ENCODE measurements around the gene WDR89.
"Not testable (repeated sequence)": the region's sequence is repeated elsewhere in the genome, so short reads cannot be mapped to it uniquely, and the experiment has no call there.

Gene WDR89

DNA sequence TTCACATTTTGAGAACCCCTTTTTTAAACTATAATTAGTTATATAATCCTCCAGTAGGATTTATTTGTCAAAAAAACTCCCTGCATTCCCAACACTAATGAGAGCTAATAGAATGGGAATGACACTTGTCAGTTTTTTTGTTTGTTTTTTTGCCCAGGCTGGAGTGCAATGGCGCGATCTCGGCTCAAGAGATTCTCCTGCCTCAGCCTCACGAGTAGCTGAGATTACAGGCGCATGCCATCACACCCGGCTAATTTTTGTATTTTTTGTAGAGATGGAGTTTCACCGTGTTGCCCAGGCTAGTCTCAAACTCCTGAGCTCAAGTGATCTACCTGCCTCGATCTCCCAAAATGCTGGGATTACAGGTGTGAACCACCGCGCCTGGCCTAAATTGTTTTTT lies 20.2 kb upstream of the WDR89 start:
- not testable (repeated sequence) for H4K91ac ChIP-seq (ENCODE audit: low read depth, low read length, poor library complexity); H2BK15ac ChIP-seq (ENCODE audit: low read length); H3K9ac ChIP-seq (ENCODE audit: low read depth, low read length, poor library complexity); H3K4ac ChIP-seq (ENCODE audit: low read length); DNase-seq (ENCODE audit: low spot score); H2BK5ac ChIP-seq (ENCODE audit: low read length); H3K4me1 ChIP-seq (ENCODE audit: control insufficient read depth in 2 of 2, insufficient read depth in 1 of 2, low read depth in 1 of 2, low read length in 2 of 2); H3K23ac ChIP-seq (ENCODE audit: low read depth, low read length, poor library complexity); H2AFZ ChIP-seq (ENCODE audit: low read length); H3K27me3 ChIP-seq (ENCODE audit: control insufficient read depth in 3 of 3, insufficient read depth in 3 of 3, low read depth in 1 of 3, low read length in 3 of 3); H3K9me3 ChIP-seq (replicated peaks in 1 of 2; ENCODE audit: control insufficient read depth in 2 of 2, insufficient read depth in 1 of 2, low read depth in 1 of 2, low read length in 2 of 2); H3K14ac ChIP-seq (ENCODE audit: low read length); H2AK5ac ChIP-seq (ENCODE audit: low read depth, low read length); H3K36me3 ChIP-seq (replicated peaks in 1 of 2; ENCODE audit: control insufficient read depth in 2 of 2, insufficient read depth in 2 of 2, low read length in 2 of 2); H3K79me1 ChIP-seq (ENCODE audit: low read depth, low read length); H2BK12ac ChIP-seq (ENCODE audit: low read length); H3K27ac ChIP-seq (replicated peaks; ENCODE audit: low read length); H2BK120ac ChIP-seq (ENCODE audit: low read depth, low read length); H3K4me3 ChIP-seq (ENCODE audit: low read length in 2 of 2); H4K8ac ChIP-seq (ENCODE audit: low read depth, low read length); H3K4me2 ChIP-seq (ENCODE audit: insufficient read depth, low read length, poor library complexity, severe bottlenecking); H3K18ac ChIP-seq (ENCODE audit: low read length)
- no CpG with 5 or more reads among the region's 10 CpGs for WGBS, 2 donors (ENCODE audit: extremely low coverage in 2 of 2, insufficient read length in 2 of 2, insufficient replicate concordance in 1 of 2)

DNA sequence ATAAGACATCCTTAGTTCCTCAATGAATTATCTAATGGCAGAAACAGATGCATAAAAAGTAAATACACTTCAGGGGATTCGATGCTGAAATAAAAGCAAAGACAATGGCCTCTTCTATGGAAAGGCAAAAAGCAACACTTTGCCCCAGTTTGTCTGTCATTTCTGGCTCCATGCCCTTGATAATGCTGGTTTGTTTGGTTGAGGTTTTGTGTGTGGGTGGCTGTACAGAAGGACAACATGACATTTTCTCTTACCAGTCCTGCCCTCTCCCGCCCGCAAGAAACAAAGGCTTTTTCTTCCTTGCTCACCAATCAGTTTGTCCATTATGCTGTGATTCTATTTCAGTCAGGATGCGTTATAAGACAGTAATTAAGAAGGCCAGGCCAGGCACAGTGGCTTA lies 18.1 kb upstream of the WDR89 start:
- DNase-seq (ENCODE audit: low spot score), result no peak
- no peak overlapping the region for H2BK120ac ChIP-seq (ENCODE audit: low read depth, low read length)
- no peak overlapping the region for H3K4ac ChIP-seq (ENCODE audit: low read length)
- H3K4me3 ChIP-seq (ENCODE audit: low read length in 2 of 2), result no peak overlapping the region
- H3K9ac ChIP-seq (ENCODE audit: low read depth, low read length, poor library complexity), result no peak overlapping the region
- H3K79me1 ChIP-seq (ENCODE audit: low read depth, low read length), result no peaks in the 10 kb centered on the region
- no peaks in the 10 kb centered on the region for H3K36me3 ChIP-seq (replicated peaks in 1 of 2; ENCODE audit: control insufficient read depth in 2 of 2, insufficient read depth in 2 of 2, low read length in 2 of 2)
- H2BK5ac ChIP-seq (ENCODE audit: low read length), result no peak overlapping the region
- no peak overlapping the region for H2BK15ac ChIP-seq (ENCODE audit: low read length)
- no peak overlapping the region for H4K8ac ChIP-seq (ENCODE audit: low read depth, low read length)
- no peak overlapping the region for H3K23ac ChIP-seq (ENCODE audit: low read depth, low read length, poor library complexity)
- no peak overlapping the region for H2AFZ ChIP-seq (ENCODE audit: low read length)
- no peak overlapping the region for H3K18ac ChIP-seq (ENCODE audit: low read length)
- H3K27ac ChIP-seq (replicated peaks; ENCODE audit: low read length), result no peak overlapping the region
- H3K27me3 ChIP-seq (ENCODE audit: control insufficient read depth in 3 of 3, insufficient read depth in 3 of 3, low read depth in 1 of 3, low read length in 3 of 3), result no peaks in the 10 kb centered on the region
- H4K91ac ChIP-seq (ENCODE audit: low read depth, low read length, poor library complexity), result no peak overlapping the region
- H3K4me1 ChIP-seq (ENCODE audit: control insufficient read depth in 2 of 2, insufficient read depth in 1 of 2, low read depth in 1 of 2, low read length in 2 of 2), result no peaks in the 10 kb centered on the region
- H2AK5ac ChIP-seq (ENCODE audit: low read depth, low read length), result no peak overlapping the region
- no peak overlapping the region for H2BK12ac ChIP-seq (ENCODE audit: low read length)
- WGBS, 2 donors (ENCODE audit: extremely low coverage in 2 of 2, insufficient read length in 2 of 2, insufficient replicate concordance in 1 of 2), result no CpG with 5 or more reads among the region's 4 CpGs
- no peak overlapping the region for H3K4me2 ChIP-seq (ENCODE audit: insufficient read depth, low read length, poor library complexity, severe bottlenecking)
- H3K9me3 ChIP-seq (replicated peaks in 1 of 2; ENCODE audit: control insufficient read depth in 2 of 2, insufficient read depth in 1 of 2, low read depth in 1 of 2, low read length in 2 of 2), result peaks cover 0 to 6% of the 10 kb centered on the region in 2 donors
- H3K14ac ChIP-seq (ENCODE audit: low read length), result no peak overlapping the region

DNA sequence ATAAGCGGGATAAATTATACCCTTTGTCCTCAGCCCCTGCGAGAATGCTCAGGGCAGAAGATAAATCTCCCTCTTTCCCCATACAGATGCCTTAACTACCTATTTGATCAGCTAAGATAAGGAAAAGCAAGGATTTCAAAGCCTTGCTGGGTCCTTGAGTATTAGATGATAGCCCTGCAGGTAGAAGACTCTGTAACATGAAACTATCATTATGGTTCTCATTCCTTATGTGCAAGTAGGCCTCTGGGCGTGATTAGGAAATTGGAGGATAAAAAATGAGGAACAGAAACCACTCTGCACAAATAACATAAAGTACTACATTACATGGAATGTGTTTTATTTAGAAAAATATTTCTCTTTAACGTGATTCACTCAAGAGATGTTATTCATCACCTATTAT lies 14.5 kb upstream of the WDR89 start:
- no peak overlapping the region for H2BK15ac ChIP-seq (ENCODE audit: low read length)
- WGBS, 2 donors (ENCODE audit: extremely low coverage in 2 of 2, insufficient read length in 2 of 2, insufficient replicate concordance in 1 of 2), result no CpG with 5 or more reads among the region's 4 CpGs
- DNase-seq (ENCODE audit: low spot score), result no peak

DNA sequence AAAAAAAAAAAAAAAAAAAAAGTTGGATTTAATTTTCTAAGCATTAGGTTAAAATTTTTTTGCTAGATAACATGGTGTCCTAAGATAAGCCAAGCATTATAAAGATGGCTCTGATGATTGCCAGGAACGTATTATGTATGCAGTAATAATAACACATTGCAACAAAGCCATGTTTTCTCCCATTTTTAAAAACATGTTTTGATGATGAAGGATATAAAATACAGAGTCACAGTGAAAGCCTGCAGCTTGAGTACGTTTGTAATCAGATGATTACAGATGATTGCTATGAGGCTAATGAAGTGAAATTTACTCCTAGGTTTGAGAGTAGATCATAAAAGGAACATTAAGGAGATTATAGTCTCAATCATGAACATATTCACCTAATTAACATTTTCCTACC lies 13.3 kb upstream of the WDR89 start:
- no peak overlapping the region for H2AK5ac ChIP-seq (ENCODE audit: low read depth, low read length)
- H3K9ac ChIP-seq (ENCODE audit: low read depth, low read length, poor library complexity), result no peak overlapping the region
- H2BK15ac ChIP-seq (ENCODE audit: low read length), result no peak overlapping the region
- H4K8ac ChIP-seq (ENCODE audit: low read depth, low read length), result no peak overlapping the region
- H3K9me3 ChIP-seq (replicated peaks in 1 of 2; ENCODE audit: control insufficient read depth in 2 of 2, insufficient read depth in 1 of 2, low read depth in 1 of 2, low read length in 2 of 2), result no peaks in the 10 kb centered on the region
- H2BK12ac ChIP-seq (ENCODE audit: low read length), result no peak overlapping the region
- no peak overlapping the region for H3K4me2 ChIP-seq (ENCODE audit: insufficient read depth, low read length, poor library complexity, severe bottlenecking)
- H2BK5ac ChIP-seq (ENCODE audit: low read length), result no peak overlapping the region
- H3K14ac ChIP-seq (ENCODE audit: low read length), result no peak overlapping the region
- DNase-seq (ENCODE audit: low spot score), result no peak
- no peaks in the 10 kb centered on the region for H3K36me3 ChIP-seq (replicated peaks in 1 of 2; ENCODE audit: control insufficient read depth in 2 of 2, insufficient read depth in 2 of 2, low read length in 2 of 2)
- no peak overlapping the region for H3K27ac ChIP-seq (replicated peaks; ENCODE audit: low read length)
- no peaks in the 10 kb centered on the region for H3K27me3 ChIP-seq (ENCODE audit: control insufficient read depth in 3 of 3, insufficient read depth in 3 of 3, low read depth in 1 of 3, low read length in 3 of 3)
- no peak overlapping the region for H4K91ac ChIP-seq (ENCODE audit: low read depth, low read length, poor library complexity)
- no peak overlapping the region for H3K23ac ChIP-seq (ENCODE audit: low read depth, low read length, poor library complexity)
- H3K4me1 ChIP-seq (ENCODE audit: control insufficient read depth in 2 of 2, insufficient read depth in 1 of 2, low read depth in 1 of 2, low read length in 2 of 2), result no peaks in the 10 kb centered on the region
- no peak overlapping the region for H2BK120ac ChIP-seq (ENCODE audit: low read depth, low read length)
- WGBS, 2 donors (ENCODE audit: extremely low coverage in 2 of 2, insufficient read length in 2 of 2, insufficient replicate concordance in 1 of 2), result no CpG with 5 or more reads among the region's 2 CpGs
- no peak overlapping the region for H3K18ac ChIP-seq (ENCODE audit: low read length)
- no peaks in the 10 kb centered on the region for H3K79me1 ChIP-seq (ENCODE audit: low read depth, low read length)
- H2AFZ ChIP-seq (ENCODE audit: low read length), result no peak overlapping the region
- H3K4me3 ChIP-seq (ENCODE audit: low read length in 2 of 2), result no peak overlapping the region
- no peak overlapping the region for H3K4ac ChIP-seq (ENCODE audit: low read length)

More for the DNA sequence above, 14.5 kb upstream of the WDR89 start:
- Histone ChIP-seq H3K23ac (ENCODE audit: low read depth, low read length, poor library complexity) (no peak overlapping the region), H3K4me2 (ENCODE audit: insufficient read depth, low read length, poor library complexity, severe bottlenecking) (no peak overlapping the region), H2AFZ (ENCODE audit: low read length) (no peak overlapping the region), H3K9ac (ENCODE audit: low read depth, low read length, poor library complexity) (no peak overlapping the region), H3K27me3 (ENCODE audit: control insufficient read depth in 3 of 3, insufficient read depth in 3 of 3, low read depth in 1 of 3, low read length in 3 of 3) (no peaks in the 10 kb centered on the region), H2BK5ac (ENCODE audit: low read length) (no peak overlapping the region), H4K8ac (ENCODE audit: low read depth, low read length) (no peak overlapping the region), H3K4me3 (ENCODE audit: low read length in 2 of 2) (no peak overlapping the region), H3K18ac (ENCODE audit: low read length) (no peak overlapping the region), H3K9me3 (replicated peaks in 1 of 2; ENCODE audit: control insufficient read depth in 2 of 2, insufficient read depth in 1 of 2, low read depth in 1 of 2, low read length in 2 of 2) (no peaks in the 10 kb centered on the region), H3K4me1 (ENCODE audit: control insufficient read depth in 2 of 2, insufficient read depth in 1 of 2, low read depth in 1 of 2, low read length in 2 of 2) (no peaks in the 10 kb centered on the region), H3K36me3 (replicated peaks in 1 of 2; ENCODE audit: control insufficient read depth in 2 of 2, insufficient read depth in 2 of 2, low read length in 2 of 2) (no peaks in the 10 kb centered on the region), H3K27ac (replicated peaks; ENCODE audit: low read length) (no peak overlapping the region), H2AK5ac (ENCODE audit: low read depth, low read length) (no peak overlapping the region), H3K4ac (ENCODE audit: low read length) (no peak overlapping the region), H3K79me1 (ENCODE audit: low read depth, low read length) (no peaks in the 10 kb centered on the region), H3K14ac (ENCODE audit: low read length) (no peak overlapping the region), H2BK12ac (ENCODE audit: low read length) (no peak overlapping the region), H2BK120ac (ENCODE audit: low read depth, low read length) (no peak overlapping the region), H4K91ac (ENCODE audit: low read depth, low read length, poor library complexity) (no peak overlapping the region)
